GM19193 (cell line): ENCODE measurements around the gene RGS1.

Experiments
- POLR2A ChIP-seq: IDR thresholded peaks from 4 replicates; pipeline ENCODE4 v1.6.1; 2011; ENCODE audit not compliant: insufficient read depth, insufficient read length; ENCODE audit errors: extremely low read depth

Gene RGS1

GRCh38 chr1:192610112-192610889 lies 34.7 kb downstream of the RGS1 start:
- TF ChIP-seq POLR2A, result no peak

GRCh38 chr1:192615055-192615454 lies 39.5 kb downstream of the RGS1 start:
- TF ChIP-seq POLR2A, result no peak

GRCh38 chr1:192620071-192620635 lies 44.6 kb downstream of the RGS1 start:
- TF ChIP-seq POLR2A, result no peak

- TF ChIP-seq POLR2A, result no peak
These were observed 51.0 kb downstream of the RGS1 start for GRCh38 chr1:192626366-192627179.

GRCh38 chr1:192627901-192628300 lies 52.3 kb downstream of the RGS1 start:
- TF ChIP-seq POLR2A, result no peak

- TF ChIP-seq POLR2A, result no peak
These were observed 53.0 kb downstream of the RGS1 start for GRCh38 chr1:192628396-192629057.

GRCh38 chr1:192629612-192630011 lies 54.0 kb downstream of the RGS1 start:
- TF ChIP-seq POLR2A, result no peak
